Measurements from ENCODE around the gene KHDRBS2.
"Not testable (repeated sequence)": the region's sequence is repeated elsewhere in the genome, so short reads cannot be mapped to it uniquely, and the experiment has no call there.

KHDRBS2 gene

GRCh38 chr6:61841958-61842357 is 444.1 kb downstream of the KHDRBS2 start:
- no peak for DNase-seq

GRCh38 chr6:61835237-61835636 is 450.8 kb downstream of the KHDRBS2 start:
- DNase-seq, result no peak

- DNase-seq, result no peak
Measured at GRCh38 chr6:61833176-61833755, 452.8 kb downstream of the KHDRBS2 start.

GRCh38 chr6:61817716-61818115 is 468.3 kb downstream of the KHDRBS2 start:
- no peak for DNase-seq

- no peak for DNase-seq
Measured at GRCh38 chr6:61810047-61810446, 476.0 kb downstream of the KHDRBS2 start.

- DNase-seq, result peak; percentile 54
Measured at GRCh38 chr6:61809004-61809595, 476.9 kb downstream of the KHDRBS2 start.

GRCh38 chr6:61787998-61788397 is 498.0 kb downstream of the KHDRBS2 start:
- no peak for DNase-seq

- DNase-seq, result not testable (repeated sequence)
Measured at GRCh38 chr6:61769446-61769845, 516.6 kb downstream of the KHDRBS2 start.

- DNase-seq, result no peak
Measured at GRCh38 chr6:61755739-61756138, 530.3 kb downstream of the KHDRBS2 start.

- no peak for DNase-seq
Measured at GRCh38 chr6:61751986-61752385, 534.0 kb downstream of the KHDRBS2 start.

GRCh38 chr6:61745994-61746393 is 540.0 kb downstream of the KHDRBS2 start:
- DNase-seq, result no peak

GRCh38 chr6:61711849-61712248 is 574.2 kb downstream of the KHDRBS2 start:
- no peak for DNase-seq

GRCh38 chr6:61688165-61688564 is 597.9 kb downstream of the KHDRBS2 start:
- no peak for DNase-seq

GRCh38 chr6:61682562-61682961 is 603.5 kb downstream of the KHDRBS2 start:
- no peak for DNase-seq

GRCh38 chr6:61679625-61680024 is 606.4 kb downstream of the KHDRBS2 start:
- DNase-seq, result no peak

GRCh38 chr6:61675734-61676133 is 610.3 kb downstream of the KHDRBS2 start:
- no peak for DNase-seq

- no peak for DNase-seq
Measured at GRCh38 chr6:61649845-61650244, 636.2 kb downstream of the KHDRBS2 start.

GRCh38 chr6:61640463-61640862 is 645.6 kb downstream of the KHDRBS2 start:
- DNase-seq, result no peak

Measured in hematopoietic multipotent progenitor cell treated with erythropoietin and hydrocortisone succinate and interleukin-3 and kit ligand, for 6 days (in vitro differentiated cells).